WTC11 (cell line): ENCODE results near the gene CDH18. TPM values are rescaled to one million over a fixed set of nuclear protein-coding genes. Genes with fewer than 3 reads are reported as not detected.

Experiments
- ATAC-seq: fragments of 200-7000 bp; cut with Tn5 transposase; 2 replicates; pipeline ENCODE4 v1.10.0; 2021; ENCODE audit warnings: mild to moderate bottlenecking, moderate library complexity
- CTCF ChIA-PET: fragments of 300-600 bp; sonication (Branson Sonifier 250); formaldehyde crosslinking; loops from one replicate; lab custom pipeline; 2021; ENCODE audit warnings: antibody characterized with exemption; lab: Charles Lee
- POLR2A ChIA-PET: fragments of 350-600 bp; sonication (Branson Sonifier 250); formaldehyde crosslinking; loops from one replicate; lab custom pipeline; 2021; ENCODE audit warnings: antibody characterized with exemption; lab: Charles Lee
- DNase-seq: peaks from one replicate; pipeline ENCODE4 v3.0.0; 2021; ENCODE audit warnings: low spot score
- H3K27ac Mint-ChIP-seq: 2 replicates; pipeline ENCODE4 v1.8.0; 2021; ENCODE audit warnings: mixed read lengths
- H3K27me3 Mint-ChIP-seq: 2 replicates; pipeline ENCODE4 v1.8.0; 2021; ENCODE audit warnings: low read depth, mild to moderate bottlenecking, moderate library complexity, mixed read lengths
- H3K36me3 Mint-ChIP-seq: 2 replicates; pipeline ENCODE4 v1.8.0; 2021; ENCODE audit warnings: mixed read lengths
- H3K4me1 Mint-ChIP-seq: 2 replicates; pipeline ENCODE4 v1.8.0; 2022; ENCODE audit warnings: mixed read lengths
- H3K4me3 Mint-ChIP-seq: 2 replicates; pipeline ENCODE4 v1.8.0; 2021; ENCODE audit warnings: mild to moderate bottlenecking, moderate library complexity, mixed read lengths
- H3K9me3 Mint-ChIP-seq: 2 replicates; pipeline ENCODE4 v1.8.0; 2021; ENCODE audit warnings: mixed read lengths
- ATF1 ChIP-seq: sonication (generic); formaldehyde crosslinking; IDR thresholded peaks from 2 replicates; pipeline ENCODE4 v1.8.1; 2023; ENCODE audit warnings: mild to moderate bottlenecking, moderate library complexity, missing genetic modification reagents
- ATF6 ChIP-seq: sonication (generic); formaldehyde crosslinking; IDR thresholded peaks from 2 replicates; pipeline ENCODE4 v1.8.1; 2023; ENCODE audit warnings: mild to moderate bottlenecking, missing genetic modification reagents
- CREB1 ChIP-seq: sonication (generic); formaldehyde crosslinking; IDR thresholded peaks from 2 replicates; pipeline ENCODE4 v1.8.0; 2023; ENCODE audit warnings: mild to moderate bottlenecking, missing genetic modification reagents
- E2F1 ChIP-seq: sonication (generic); formaldehyde crosslinking; IDR thresholded peaks from 2 replicates; pipeline ENCODE4 v1.8.0; 2022; ENCODE audit warnings: mild to moderate bottlenecking, missing genetic modification reagents
- EMX1 ChIP-seq: fragments of 250-450 bp; sonication (Bioruptor Pico); IDR thresholded peaks from 2 replicates; pipeline ENCODE4 v1.8.0; 2021; ENCODE audit warnings: mild to moderate bottlenecking
- ERG ChIP-seq: fragments of 250-450 bp; sonication (Bioruptor Pico); IDR thresholded peaks from 2 replicates; pipeline ENCODE4 v1.8.0; 2021; ENCODE audit warnings: mild to moderate bottlenecking
- FOXK1 ChIP-seq: sonication (generic); formaldehyde crosslinking; IDR thresholded peaks from 2 replicates; pipeline ENCODE4 v1.8.0; 2022; ENCODE audit warnings: mild to moderate bottlenecking, moderate library complexity, missing genetic modification reagents
- JAZF1 ChIP-seq: fragments of 250-450 bp; sonication (Bioruptor Pico); IDR thresholded peaks from 2 replicates; pipeline ENCODE4 v1.9.0; 2021; ENCODE audit warnings: moderate library complexity, mild to moderate bottlenecking, inconsistent platforms
- PRRX2 ChIP-seq: fragments of 250-450 bp; sonication (Bioruptor Pico); IDR thresholded peaks from 2 replicates; pipeline ENCODE4 v1.8.0; 2021; ENCODE audit warnings: mild to moderate bottlenecking
- TCF7 ChIP-seq: sonication (generic); formaldehyde crosslinking; IDR thresholded peaks from 2 replicates; pipeline ENCODE4 v1.8.0; 2022; ENCODE audit warnings: mild to moderate bottlenecking, low read depth, missing genetic modification reagents, moderate library complexity
- USF1 ChIP-seq: sonication (generic); formaldehyde crosslinking; IDR thresholded peaks from 2 replicates; pipeline ENCODE4 v1.8.0; 2022; ENCODE audit warnings: mild to moderate bottlenecking, missing genetic modification reagents
- ZNF138 ChIP-seq: sonication (generic); formaldehyde crosslinking; conservative IDR thresholded peaks from 2 replicates; pipeline ENCODE4 v1.8.1; 2022; ENCODE audit warnings: mild to moderate bottlenecking, moderate library complexity, missing genetic modification reagents
- ZNF671 ChIP-seq: fragments of 250-450 bp; sonication (Bioruptor Pico); IDR thresholded peaks from 2 replicates; pipeline ENCODE4 v1.8.0; 2021; ENCODE audit warnings: mild to moderate bottlenecking
- total RNA-seq: library from RNA; stranded (reverse); gene quantifications from 3 replicates; pipeline ENCODE4 v1.2.3, GENCODE V29; 2021
- TF ChIP-seq, protein P1 (sequence below): sonication (generic); formaldehyde crosslinking; IDR thresholded peaks from 2 replicates; pipeline ENCODE4 v1.8.0; 2022; ENCODE audit warnings: missing genetic modification reagents
- TF ChIP-seq, protein P2 (sequence below): fragments of 250-450 bp; sonication (Bioruptor Pico); IDR thresholded peaks from 2 replicates; pipeline ENCODE4 v2.1.2; 2022; ENCODE audit warnings: mild to moderate bottlenecking, moderate library complexity

CDH18 gene
- total RNA-seq, 1 experiment from 2014 or later = 0.24 TPM

DNA sequence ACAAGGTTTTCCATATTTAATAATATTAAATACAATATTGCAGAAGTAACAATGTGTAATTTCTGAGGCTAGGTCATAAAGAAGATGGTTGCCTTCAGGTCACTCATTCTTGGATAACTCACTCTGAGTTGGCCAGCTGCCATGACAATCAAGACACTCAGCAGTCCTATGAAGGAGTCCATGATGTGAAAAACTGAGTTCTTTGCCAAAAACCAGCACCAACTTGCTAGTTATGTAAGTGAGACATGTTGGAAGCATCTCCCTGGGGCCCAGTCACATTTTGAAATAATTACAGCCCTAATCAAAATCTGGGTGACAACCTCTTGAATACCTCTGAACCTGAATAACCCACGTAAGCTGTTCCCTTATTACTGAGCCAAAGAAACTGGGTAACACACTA, 453.2 kb downstream of the CDH18 start (continued):
- TF ChIP-seq ERG (CRISPR knock-in tag) (no peak), ZNF671 (CRISPR knock-in tag) (no peak), PRRX2 (CRISPR knock-in tag) (no peak), USF1 (CRISPR knock-in tag) (no peak), ZNF138 (CRISPR knock-in tag) (no peak), FOXK1 (CRISPR knock-in tag) (no peak), ATF6 (CRISPR knock-in tag) (no peak)
- TF ChIP-seq, protein P1, sequence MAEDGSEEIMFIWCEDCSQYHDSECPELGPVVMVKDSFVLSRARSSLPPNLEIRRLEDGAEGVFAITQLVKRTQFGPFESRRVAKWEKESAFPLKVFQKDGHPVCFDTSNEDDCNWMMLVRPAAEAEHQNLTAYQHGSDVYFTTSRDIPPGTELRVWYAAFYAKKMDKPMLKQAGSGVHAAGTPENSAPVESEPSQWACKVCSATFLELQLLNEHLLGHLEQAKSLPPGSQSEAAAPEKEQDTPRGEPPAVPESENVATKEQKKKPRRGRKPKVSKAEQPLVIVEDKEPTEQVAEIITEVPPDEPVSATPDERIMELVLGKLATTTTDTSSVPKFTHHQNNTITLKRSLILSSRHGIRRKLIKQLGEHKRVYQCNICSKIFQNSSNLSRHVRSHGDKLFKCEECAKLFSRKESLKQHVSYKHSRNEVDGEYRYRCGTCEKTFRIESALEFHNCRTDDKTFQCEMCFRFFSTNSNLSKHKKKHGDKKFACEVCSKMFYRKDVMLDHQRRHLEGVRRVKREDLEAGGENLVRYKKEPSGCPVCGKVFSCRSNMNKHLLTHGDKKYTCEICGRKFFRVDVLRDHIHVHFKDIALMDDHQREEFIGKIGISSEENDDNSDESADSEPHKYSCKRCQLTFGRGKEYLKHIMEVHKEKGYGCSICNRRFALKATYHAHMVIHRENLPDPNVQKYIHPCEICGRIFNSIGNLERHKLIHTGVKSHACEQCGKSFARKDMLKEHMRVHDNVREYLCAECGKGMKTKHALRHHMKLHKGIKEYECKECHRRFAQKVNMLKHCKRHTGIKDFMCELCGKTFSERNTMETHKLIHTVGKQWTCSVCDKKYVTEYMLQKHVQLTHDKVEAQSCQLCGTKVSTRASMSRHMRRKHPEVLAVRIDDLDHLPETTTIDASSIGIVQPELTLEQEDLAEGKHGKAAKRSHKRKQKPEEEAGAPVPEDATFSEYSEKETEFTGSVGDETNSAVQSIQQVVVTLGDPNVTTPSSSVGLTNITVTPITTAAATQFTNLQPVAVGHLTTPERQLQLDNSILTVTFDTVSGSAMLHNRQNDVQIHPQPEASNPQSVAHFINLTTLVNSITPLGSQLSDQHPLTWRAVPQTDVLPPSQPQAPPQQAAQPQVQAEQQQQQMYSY (CRISPR knock-in tag) = no peak

GRCh38 chr5:19532936-19533335, 455.1 kb downstream of the CDH18 start:
- TF ChIP-seq PRRX2 (CRISPR knock-in tag) = no peak
- TF ChIP-seq ATF1 = no peak
- TF ChIP-seq TCF7 (CRISPR knock-in tag) = no peak
- no peak for TF ChIP-seq JAZF1 (CRISPR knock-in tag)
- TF ChIP-seq, protein P2, sequence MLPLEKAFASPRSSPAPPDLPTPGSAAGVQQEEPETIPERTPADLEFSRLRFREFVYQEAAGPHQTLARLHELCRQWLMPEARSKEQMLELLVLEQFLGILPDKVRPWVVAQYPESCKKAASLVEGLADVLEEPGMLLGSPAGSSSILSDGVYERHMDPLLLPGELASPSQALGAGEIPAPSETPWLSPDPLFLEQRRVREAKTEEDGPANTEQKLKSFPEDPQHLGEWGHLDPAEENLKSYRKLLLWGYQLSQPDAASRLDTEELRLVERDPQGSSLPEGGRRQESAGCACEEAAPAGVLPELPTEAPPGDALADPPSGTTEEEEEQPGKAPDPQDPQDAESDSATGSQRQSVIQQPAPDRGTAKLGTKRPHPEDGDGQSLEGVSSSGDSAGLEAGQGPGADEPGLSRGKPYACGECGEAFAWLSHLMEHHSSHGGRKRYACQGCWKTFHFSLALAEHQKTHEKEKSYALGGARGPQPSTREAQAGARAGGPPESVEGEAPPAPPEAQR (CRISPR knock-in tag) = no peak
- no peak for TF ChIP-seq E2F1 (CRISPR knock-in tag)
- TF ChIP-seq EMX1 (CRISPR knock-in tag) = no peak
- no peak for TF ChIP-seq CREB1 (CRISPR knock-in tag)
- TF ChIP-seq, all 79 proteins: peak for 0
- no peaks in the 10 kb centered on the region for H3K36me3 Mint-ChIP-seq
- no peak overlapping the region for H3K27ac Mint-ChIP-seq
- CTCF ChIA-PET = no interaction called here
- DNase-seq (no peak), ATAC-seq (no peak)
- no peaks in the 10 kb centered on the region for H3K27me3 Mint-ChIP-seq
- POLR2A ChIA-PET = no interaction called here
- no peaks in the 10 kb centered on the region for H3K4me1 Mint-ChIP-seq
- no peak overlapping the region for H3K4me3 Mint-ChIP-seq
- H3K9me3 Mint-ChIP-seq = peaks cover 4% of the 10 kb centered on the region; the same call in 1 of the 2 replicates
